SK-N-SH treated with all-trans-retinoic acid at 6 μM for 48 hours (cell line): ENCODE results near the gene LY6G5C.

ENCODE experiments used
- ISL1 ChIP-seq: fragments of 250-450 bp; sonication (Bioruptor Pico); IDR thresholded peaks from 2 replicates; pipeline ENCODE4 v2.1.2; 2022; ENCODE audit warnings: mild to moderate bottlenecking, moderate library complexity
- RARB ChIP-seq: fragments of 250-450 bp; sonication (Bioruptor Pico); IDR thresholded peaks from 2 replicates; pipeline ENCODE4 v1.8.0; 2021; ENCODE audit warnings: mild to moderate bottlenecking, moderate library complexity
- TOX ChIP-seq: fragments of 250-450 bp; sonication (Bioruptor Pico); IDR thresholded peaks from 2 replicates; pipeline ENCODE4 v1.8.0; 2021; ENCODE audit warnings: mild to moderate bottlenecking, moderate library complexity, borderline replicate concordance
- ZFP3 ChIP-seq: fragments of 250-450 bp; sonication (Bioruptor Pico); IDR thresholded peaks from 2 replicates; pipeline ENCODE4 v1.5.0; 2020; ENCODE audit warnings: mild to moderate bottlenecking, moderate library complexity
- ZNF70 ChIP-seq: fragments of 450-650 bp; formaldehyde crosslinking; IDR thresholded peaks from 2 replicates; pipeline ENCODE4 v1.5.0; 2020; ENCODE audit warnings: mild to moderate bottlenecking, moderate library complexity
- TF ChIP-seq, protein P1 (sequence below): fragments of 250-450 bp; sonication (Bioruptor Pico); IDR thresholded peaks from 2 replicates; pipeline ENCODE4 v1.5.1; 2020; ENCODE audit warnings: low read depth, mild to moderate bottlenecking, moderate library complexity
- TF ChIP-seq, protein P2 (sequence below): fragments of 250-450 bp; sonication (Bioruptor Pico); IDR thresholded peaks from 2 replicates; pipeline ENCODE4 v1.8.0; 2020; ENCODE audit warnings: mild to moderate bottlenecking, moderate library complexity, borderline replicate concordance

DNA sequence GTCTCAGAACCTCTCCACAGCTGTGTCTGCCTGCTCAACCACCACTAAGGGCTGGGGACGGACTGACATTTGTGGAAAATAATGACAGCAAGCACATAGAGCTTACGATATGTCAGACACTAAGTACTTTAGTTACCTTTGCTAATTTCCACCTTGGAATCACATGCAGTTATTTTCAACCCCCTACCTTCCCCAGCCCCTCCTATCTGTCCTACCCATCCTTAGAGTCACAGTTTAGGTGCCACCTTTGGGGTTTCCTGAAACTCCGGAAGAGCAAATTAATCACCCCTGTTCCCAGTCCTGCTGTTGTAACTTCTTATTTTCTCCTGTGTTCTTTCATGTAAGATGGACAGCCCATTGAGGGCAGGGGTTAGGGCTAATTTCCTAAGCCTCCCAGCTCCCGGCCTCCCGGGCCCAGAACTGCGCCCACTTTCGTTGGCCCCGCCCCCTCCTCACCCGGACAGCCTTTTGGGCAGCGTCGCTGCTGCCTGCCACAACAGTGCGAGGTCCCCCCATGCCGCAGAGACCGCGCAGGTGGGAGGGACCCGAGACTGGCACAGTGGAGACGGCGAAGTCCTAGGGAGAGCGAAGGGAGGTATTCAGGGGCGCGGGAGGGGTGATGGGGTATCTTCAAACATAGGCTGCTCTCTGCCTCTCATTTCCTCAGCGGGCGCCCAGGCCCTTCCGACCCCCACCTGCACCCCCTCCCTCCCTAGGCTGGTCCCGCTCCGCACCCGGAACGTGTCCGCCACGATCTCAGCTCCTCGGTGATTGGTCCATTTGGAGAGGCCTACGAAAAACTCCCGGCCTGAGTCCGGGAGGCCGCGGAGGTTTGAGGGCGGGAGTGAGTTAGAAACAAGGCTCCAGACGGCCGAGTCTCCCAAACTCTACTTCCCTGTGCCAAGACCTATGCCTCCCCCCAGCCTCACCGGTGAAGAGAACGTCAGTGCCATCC lies 47.1 kb upstream of the LY6G5C start:
- TF ChIP-seq ZNF70 (CRISPR knock-in tag) (no peak), ZFP3 (CRISPR knock-in tag) (no peak), TOX (CRISPR knock-in tag) (no peak), ISL1 (CRISPR knock-in tag) (no peak), RARB (CRISPR knock-in tag) (no peak)
- TF ChIP-seq, protein P1, sequence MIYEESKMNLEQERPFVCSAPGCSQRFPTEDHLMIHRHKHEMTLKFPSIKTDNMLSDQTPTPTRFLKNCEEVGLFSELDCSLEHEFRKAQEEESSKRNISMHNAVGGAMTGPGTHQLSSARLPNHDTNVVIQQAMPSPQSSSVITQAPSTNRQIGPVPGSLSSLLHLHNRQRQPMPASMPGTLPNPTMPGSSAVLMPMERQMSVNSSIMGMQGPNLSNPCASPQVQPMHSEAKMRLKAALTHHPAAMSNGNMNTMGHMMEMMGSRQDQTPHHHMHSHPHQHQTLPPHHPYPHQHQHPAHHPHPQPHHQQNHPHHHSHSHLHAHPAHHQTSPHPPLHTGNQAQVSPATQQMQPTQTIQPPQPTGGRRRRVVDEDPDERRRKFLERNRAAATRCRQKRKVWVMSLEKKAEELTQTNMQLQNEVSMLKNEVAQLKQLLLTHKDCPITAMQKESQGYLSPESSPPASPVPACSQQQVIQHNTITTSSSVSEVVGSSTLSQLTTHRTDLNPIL (CRISPR knock-in tag) = no peak
- TF ChIP-seq, protein P2, sequence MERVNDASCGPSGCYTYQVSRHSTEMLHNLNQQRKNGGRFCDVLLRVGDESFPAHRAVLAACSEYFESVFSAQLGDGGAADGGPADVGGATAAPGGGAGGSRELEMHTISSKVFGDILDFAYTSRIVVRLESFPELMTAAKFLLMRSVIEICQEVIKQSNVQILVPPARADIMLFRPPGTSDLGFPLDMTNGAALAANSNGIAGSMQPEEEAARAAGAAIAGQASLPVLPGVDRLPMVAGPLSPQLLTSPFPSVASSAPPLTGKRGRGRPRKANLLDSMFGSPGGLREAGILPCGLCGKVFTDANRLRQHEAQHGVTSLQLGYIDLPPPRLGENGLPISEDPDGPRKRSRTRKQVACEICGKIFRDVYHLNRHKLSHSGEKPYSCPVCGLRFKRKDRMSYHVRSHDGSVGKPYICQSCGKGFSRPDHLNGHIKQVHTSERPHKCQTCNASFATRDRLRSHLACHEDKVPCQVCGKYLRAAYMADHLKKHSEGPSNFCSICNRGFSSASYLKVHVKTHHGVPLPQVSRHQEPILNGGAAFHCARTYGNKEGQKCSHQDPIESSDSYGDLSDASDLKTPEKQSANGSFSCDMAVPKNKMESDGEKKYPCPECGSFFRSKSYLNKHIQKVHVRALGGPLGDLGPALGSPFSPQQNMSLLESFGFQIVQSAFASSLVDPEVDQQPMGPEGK = no peak
